Measurements from ENCODE around the gene RTN4R.
"Not testable (repeated sequence)": the region's sequence is repeated elsewhere in the genome, so short reads cannot be mapped to it uniquely, and the experiment has no call there.

The RTN4R gene

DNA sequence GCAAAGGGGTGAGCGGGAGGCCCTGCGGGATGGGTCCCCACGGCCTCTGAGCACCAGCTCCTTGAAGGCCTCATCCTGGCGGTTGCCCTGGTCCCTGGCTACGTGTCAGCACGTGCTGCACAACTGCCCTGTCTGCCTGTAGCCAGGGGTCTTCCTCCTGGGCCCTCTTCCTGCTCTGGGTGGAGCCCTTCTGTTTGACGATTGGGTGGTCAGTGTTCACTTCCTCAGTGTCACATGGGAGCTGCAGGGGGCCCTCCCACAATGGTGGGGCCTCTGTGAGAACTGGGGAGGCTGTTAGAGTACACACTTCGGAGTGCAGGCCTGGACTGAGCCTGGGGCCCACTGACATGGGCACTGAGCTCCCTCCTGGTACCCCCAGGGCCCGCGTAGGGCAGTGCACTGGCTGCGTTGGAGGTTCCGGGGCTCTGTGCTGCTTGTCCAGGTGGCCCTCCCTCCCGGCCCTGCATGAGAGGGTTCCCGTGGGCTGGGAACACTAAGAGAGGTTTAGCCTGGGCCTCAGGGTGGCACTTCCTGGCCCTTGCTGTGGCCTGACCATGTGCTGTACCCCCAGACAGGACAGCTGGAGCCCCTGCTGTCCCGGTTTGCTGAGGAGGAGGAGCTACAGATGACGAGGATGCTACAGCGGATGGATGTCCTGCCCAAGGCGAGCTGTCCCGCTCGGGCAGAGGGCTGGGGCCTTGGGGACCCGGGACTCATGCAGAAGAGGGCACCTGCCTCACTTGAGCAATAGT, 38.0 kb upstream of the RTN4R start:
- no peak for DNase-seq

DNA sequence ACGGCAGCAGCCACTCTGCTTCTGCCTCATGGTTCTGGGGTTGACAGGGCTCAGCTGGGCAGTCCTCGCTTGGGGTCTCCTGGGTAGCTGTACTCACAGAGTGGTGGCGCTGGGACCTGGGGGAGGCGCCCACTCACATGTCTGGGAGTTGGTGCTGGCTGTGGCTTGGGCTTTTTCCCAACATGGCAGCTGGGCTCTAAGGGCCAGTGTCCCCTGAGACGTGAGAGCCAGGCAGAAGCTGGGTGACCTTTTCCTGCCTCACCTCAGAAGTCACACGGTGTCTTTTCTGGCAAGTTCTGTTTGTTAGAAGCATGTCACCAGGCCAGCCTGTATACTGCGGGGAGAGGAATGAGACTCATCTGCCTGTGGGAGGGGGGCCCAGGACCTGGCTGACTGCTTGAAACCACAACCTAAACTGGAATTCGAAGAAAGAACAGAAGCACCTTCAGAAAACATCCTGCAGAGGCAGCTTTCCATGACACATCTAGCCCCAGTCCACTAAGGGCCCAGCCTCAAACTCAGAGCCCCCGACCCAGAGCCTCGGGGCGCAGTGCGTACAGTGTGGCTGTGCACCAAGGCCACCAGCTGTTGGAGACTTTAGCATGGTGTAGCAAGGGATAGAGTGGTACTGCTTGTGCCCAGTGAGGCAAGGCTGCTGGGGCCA, 37.2 kb upstream of the RTN4R start:
- DNase-seq, result not testable (repeated sequence)

DNA sequence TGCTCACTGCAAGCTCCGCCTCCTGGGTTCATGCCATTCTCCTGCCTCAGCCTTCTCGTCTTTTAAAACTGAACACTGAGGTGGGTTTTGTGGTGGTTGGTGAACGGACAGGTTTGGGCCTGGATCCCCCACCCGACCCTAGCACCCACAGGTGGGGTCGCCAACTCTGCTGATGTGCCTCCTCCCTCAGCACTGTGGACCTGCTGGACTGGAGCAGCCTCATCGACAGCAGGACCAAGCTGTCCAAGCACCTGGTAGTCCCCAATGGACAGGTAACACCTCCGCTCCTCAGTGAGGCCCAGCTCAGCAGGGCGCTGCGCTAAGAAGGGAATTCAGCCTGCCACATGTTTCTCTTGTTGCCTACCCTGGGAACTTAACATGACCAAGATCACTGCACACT, 36.5 kb upstream of the RTN4R start:
- DNase-seq, result no peak

DNA sequence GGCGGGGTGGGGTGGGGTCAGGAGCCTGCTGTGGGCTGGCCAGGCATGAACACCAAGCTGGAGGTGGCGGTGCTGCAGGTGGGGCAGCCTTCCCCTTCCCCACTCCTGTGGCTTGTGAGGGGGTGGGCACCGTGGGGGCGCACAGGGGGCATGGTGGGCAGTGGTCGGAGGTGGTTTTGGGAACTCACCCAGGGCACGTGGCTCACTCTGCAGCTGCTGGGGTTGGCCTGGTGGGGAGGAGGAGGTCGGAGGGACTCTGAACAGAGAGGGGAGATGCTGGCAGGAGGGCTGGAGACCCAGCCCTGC, 35.1 kb upstream of the RTN4R start:
- DNase-seq, result not testable (repeated sequence)

DNA sequence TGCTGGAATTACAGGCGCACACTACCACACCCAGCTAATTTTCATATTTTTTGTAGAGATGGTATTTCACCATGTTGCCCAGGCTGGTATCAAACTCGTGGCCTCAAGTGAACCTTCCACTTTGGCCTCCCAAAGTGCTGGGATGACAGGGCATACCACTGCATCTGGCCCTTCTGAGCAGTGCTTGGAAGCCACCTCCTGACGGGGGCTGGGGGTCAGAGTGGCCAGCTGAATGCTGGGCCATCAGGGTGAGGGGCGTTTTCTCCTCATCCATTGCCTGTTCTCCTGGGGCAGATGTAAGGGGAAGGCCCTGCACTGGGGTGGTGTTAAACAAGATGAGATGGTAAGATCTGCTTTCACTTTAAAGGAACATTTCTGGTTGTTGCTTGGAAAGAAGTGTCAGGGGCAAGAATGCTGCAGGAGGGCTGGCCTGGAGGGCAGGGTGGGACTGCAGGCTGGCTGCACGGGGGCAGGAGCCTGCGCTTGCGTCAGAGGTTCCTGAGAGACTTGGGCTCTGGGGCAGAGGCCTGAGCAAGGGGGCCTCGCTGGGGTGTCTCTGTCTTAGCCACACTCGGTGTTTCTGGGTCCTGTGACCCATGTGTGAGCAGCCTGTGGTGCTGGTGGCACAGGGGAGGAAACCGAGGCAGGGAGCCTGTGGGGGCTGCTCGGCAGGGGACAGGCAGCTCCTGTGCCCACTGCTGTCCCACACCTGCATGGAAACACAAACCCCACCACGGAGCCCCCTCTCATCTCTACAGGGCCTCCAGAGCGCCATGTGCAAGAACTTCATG, 34.5 kb upstream of the RTN4R start:
- no peak for DNase-seq

DNA sequence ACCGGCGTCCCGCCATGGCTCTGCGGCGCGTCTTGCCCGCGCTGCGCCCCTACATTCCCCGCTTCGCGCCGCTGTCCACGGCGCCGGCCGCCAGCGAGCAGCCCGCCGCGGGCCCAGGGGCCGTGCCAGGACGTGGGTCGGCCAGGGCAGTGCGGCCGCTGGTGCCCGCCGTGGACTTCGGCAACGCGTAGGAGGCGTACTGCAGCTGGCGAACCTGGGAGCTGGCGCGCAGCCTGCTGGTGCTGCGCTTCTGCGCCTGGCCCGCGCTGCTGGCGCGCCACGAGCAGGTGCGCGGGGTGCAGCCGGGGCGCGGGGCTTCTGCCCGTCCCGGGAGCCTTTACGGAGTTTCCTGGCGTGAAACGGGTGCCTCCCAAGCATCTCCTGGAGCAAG, 31.6 kb upstream of the RTN4R start:
- DNase-seq, result no peak

DNA sequence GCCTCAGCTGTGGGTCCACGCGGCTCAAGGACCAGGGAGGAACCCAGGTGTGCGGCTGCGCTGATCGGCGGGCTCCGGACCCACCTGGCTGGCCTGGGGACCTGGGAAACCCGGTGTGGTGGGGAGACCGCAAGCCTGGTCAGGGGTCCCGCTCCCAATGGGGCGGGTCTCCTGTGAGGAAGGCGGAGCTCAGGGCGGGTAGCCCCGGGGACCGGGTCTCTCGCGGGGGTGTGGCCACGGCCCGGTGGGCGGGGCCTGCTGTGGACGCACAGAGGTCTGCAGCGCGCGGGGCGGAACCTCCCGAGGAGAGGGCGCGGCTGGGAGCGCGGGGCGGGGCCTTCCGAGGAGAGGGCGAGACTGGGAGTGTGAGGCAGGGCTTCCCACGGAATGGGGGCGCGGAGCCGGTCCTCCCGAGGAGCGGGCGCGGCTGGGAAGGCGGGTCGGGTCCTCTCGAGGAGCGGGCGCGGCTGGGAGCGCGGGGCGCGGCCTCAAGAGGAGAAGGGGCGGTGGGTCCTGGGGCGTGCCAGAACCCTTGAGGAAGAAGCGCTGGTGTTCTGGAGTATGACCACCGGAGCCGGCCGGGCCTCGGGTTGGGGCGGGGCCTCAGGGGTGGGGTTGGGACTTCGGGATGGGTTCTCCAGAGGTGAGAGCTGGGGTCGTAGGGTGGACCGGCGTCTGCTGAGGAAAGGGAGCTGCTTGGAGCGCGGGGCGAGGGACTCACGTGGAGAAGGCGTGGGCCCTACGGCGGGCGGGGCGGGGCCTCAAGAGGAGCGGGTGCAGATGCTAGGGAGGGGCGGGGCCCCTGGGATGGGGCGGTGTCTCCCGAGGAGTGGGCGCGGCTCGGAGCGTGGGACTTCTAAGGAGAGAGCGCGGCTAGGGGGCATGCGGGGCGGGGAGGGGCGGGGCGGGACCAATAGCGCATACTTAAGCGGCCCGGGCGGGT, 31.0 kb upstream of the RTN4R start:
- peak; percentile 94 for DNase-seq

DNA sequence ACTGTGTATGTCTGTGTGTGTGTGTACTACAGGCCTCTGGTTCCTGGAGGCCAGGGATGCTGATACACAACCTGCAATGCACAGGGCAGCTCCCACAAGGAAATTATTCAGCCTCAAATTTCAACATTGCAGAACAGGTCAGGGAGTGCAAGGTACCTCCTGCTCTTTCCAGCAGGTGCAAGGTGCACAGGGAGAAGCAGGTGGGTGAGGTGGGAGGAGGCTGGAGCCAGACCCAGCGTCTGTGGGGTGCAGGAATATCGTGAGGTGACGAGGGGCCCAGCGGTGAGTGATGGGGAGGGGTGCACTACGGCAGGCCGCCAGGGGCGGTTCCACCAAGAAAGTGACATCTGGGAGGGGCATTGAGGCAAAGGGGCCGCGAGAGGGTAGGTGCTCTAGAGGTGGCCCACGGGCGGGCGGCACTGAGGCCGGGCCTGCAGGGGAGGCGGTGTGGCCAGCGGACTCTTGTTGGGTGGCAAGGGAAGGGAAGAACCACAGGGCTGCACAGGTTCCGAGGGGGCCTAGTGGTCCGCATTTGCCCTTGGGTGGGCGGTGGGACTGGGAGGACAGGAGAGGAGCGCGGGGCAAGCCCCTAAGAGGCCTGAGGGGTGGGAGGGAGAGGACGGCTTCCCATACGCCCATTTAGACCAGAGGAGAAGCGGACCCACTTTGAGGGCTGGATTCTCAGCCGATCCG, 30.1 kb upstream of the RTN4R start:
- no peak for DNase-seq

DNA sequence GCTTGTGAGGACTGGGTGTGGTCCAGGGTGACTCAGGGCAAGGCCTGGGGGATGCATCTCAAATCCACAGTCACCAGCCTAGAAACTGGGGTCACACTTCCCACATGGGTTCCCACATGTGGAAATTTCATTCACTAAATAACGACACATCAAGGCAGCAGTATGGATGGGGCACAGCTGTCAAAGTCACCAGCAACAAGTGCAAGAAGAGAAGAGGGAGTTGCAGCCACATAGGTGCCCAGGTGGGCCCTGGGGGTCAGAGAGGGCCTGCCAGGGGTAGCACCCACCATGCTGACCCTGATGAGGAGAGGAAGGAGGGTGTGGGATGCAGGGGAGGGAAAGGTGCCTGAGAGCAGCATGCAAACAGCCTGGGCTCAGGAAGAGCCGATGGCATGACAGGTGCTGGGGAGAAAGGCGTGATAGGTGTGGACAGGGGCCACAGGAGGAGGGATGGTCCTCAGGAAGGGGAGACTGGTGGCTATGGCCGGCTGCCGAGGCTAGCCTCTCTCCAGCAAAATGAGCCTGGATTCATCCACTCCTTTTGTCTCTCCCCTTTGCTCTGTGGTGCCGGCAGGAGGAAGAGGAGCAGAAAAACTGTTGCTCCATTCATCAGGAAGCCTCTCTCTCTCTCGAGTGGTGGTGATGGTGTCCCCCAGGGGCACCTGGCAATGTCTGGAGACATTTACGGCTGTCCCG, 29.4 kb upstream of the RTN4R start:
- DNase-seq, result no peak

DNA sequence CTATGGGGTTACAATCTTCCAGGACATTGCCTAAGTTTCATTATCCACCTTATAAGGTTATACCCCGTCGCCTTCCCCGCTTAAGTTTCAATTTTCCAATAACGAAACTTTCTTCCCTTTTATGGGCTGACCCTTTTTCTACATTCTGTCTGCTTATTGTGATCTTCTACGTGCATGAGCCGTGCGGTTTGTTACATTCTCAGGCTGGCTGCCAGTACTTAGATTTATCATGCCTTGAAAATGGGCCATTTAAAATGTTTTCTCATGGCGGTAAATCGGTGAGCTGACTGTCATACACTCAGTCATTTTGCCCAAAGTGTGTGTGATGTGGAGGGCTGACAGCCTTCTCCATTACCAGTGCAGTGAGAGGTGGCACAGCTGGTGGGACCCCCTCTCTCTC, 28.5 kb upstream of the RTN4R start:
- DNase-seq, result no peak

DNA sequence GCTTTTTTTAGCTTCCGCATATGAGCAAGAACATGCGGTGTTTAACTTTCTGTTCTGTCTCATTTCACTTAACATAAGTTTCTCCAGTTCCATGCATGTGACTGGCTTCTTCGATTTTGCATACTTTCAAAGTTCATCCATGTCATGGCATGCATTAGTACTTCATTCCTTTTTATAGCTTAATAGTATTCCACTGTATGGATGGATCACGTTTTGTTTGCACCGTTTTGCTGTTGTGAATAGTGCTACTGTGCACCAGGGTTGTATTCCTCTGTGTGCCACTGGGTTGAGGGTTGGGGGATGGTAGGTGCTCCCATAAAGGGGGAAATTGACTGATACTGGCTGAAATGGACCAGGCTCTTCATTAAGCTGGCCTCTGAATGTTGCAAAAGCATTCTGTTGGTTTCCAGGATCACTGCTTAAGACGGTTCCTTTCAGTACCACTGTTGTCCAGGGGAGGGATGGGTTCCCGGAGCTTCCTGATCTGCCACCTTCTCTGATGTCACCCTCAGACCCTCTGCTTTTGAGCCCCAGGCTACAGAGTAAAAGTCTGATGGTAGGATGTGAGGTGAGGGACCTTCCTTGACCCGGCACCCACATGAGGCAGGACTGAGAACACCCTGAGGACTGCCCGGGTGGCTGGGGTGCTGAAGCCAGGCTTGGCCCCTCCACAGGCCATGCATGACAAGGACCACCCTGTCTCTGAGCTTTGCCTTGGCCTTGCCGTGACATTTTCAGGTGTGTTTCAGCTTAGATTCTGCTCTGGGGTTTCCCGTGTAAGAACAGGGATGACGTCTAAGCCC, 27.3 kb upstream of the RTN4R start:
- no peak for DNase-seq

DNA sequence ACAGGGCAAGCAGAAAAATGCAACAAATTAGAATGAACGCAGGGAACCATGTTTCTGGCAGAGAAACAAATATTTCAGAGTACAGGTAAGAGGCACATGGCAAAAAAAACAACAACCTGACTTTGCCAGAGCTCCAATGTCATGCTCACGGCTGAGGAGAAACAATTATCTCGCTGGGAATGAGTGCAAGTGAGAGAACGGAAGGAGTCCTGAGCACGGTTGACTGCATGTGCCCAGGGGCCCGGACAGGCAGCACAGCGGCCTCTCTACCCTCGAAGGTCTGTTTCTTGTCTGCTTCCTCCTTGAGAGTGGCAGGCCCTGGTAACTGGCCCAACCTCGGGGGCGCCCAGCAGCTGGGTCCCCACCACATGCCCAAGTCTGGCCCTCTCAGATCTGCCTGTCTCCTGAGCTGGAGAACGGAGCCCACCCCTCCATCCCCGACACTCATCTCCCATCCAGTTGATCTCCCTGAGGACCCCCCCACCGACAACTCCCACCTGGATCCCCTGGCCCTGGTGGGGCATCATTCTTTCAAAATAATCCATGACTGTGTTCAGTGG, 24.6 kb upstream of the RTN4R start:
- DNase-seq, result no peak

DNA sequence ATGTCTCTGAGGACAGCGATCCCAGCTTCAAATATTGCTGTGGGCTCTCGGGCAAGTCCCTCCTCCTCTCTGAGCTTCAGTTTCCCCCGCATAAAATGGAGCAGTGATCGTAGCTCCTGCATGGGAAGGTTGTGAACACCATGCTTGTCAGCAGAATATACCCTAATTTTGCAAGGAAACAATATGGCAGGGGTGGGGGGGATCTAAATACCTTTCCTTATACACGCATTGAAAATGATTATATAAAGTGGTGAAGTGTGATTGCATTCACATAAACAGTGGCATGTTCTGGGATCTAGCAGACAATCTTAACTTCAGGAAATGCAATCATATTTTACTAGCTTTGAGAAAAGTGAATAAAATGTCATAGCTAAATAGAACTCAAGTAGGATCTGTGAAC, 24.0 kb upstream of the RTN4R start:
- DNase-seq, result no peak

DNA sequence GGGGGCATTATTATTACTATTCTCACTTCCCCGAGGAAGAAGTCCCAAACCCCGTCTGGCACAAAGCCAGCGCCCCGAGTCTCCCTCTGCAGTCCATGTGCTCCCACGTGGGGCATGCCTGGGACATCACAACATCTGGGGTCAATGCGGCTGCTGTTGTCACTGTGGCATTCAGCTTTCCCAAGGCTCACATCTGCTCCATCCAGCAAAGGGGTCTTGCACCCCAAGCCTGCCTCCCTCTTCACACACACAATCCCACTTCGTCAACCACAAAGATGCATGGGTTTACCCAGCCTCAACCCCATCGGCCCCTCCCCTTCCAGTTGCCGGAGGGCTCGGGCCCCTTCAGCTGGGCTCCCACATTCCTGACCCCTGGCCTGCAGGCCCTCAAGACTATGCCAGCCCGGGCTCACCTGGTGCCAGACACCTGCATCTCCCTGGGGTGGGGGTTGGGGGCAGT, 23.5 kb upstream of the RTN4R start:
- DNase-seq, result no peak

DNA sequence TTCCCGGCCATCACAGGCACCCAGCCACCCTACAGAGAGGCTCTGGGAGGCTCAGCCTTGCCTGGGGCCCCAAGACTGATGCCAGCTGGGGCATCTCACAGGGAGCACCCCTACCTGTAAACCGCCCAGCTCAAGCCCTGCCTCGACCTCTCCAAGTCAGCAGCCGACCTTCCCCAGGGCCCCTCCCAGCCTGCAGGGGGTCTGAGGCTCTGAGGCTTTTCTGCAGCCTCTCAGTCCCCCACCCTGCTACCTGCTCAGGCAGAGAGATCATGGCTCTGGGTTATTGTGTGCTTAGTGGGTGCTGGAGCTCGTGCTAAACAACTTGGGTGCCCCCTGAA, 23.1 kb upstream of the RTN4R start:
- DNase-seq, result no peak

DNA sequence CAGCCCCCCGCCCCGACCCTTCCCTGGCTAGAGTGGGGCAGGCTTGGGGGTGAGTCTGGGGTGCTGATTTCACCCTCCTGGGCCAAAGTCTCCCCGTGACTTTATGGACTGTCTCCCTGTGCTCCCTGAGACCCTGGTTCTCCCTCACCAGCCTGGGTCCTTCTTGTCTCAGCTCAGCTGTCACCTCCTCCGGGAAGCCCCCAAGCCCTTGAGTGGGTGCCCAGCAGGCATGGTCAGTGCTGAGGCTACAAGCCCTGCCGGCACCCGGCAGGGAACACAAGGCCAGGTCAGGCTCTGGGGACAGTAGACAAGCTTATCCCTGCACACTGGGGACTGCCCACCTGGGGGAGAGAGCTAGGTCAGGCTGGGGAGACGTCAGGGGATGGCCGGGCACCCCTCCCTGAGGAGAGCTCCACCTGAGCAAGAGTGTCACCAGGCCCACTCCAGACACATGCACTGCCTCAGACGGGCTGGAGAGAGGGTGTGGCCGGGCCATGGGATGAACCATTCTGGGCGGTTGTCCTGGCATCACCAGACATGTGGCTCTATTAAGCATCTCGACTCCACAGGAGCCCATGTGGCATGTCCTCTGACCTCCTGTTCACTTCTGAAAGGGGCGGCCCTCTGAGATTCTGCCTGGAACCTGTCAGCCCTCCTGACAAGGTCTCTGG, 22.6 kb upstream of the RTN4R start:
- no peak for DNase-seq

DNA sequence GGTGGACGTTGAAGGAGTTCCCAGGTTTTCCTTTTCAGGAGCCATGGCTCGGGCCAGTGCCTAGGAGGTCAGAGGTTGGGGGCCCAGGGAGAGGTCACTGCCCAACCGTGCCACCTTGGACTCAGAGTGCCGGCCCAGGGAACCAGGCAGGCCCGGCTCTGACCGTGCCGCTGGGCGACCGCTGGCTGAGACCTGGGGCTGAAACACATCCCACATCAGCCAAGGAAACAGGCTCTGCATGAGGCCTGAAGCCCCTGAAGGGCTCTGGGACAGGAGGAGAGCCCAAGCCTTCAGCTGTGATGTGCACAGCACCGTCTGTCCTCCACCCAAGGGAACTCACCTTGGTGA, 21.9 kb upstream of the RTN4R start:
- no peak for DNase-seq

DNA sequence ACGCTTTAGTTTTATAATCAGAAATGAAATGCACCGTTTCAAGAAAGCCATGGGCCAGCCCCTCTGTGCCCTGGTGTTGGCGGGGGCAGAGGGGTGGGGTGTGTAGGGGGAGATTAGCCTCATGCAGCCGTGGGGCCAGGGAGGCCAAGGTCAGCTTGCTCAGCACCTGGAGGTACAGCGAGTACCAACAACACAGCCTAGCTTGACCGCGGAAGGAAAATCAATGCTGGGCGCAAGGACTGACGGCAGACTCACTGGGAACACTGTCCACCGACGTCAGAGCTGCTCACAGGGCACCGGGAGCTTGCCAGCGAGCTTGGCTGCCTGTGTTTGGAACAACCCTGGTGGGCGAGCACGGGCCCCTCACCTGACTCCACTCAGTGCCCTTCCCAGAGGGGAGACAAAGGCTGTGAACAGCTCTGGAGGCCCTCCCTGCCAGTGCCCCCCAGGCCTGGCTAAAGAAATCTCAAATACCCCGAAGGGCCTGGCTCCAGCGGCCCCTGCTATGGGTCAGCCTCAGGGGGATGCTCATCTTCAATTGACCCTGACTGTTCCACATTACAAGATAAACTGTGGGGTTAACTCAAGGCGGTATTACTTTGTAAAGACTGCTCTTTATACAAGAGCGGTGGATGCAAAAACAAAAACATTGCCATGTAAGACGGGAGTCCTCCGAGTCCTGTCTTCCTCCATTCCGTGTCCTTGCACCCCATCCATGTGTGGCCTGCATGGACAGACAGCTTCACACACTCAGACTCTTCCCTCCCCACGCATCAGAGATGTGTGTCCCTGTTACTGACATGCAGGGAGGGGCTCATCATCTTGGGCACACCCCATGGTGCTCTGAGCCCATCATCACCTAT, 21.3 kb upstream of the RTN4R start:
- DNase-seq, result not testable (repeated sequence)

Data from CD4-positive, alpha-beta T cell treated with Interleukin-1 beta for 1 hour (primary cell).